ENCODE results near the gene TMEM132C.

GRCh38 chr12:128702371-128702770 is 435.4 kb downstream of the TMEM132C start:
- TF ChIP-seq CTCF (IDR thresholded peaks at IDR 0.05), result no peak
- TF ChIP-seq POLR2A (IDR thresholded peaks at IDR 0.05), result no peak
